ENCODE results near the gene SMKR1. TPM values are rescaled to one million over a fixed set of nuclear protein-coding genes. Genes with fewer than 3 reads are reported as not detected.

Gene SMKR1
- total and polyA plus RNA-seq, 2 of the 8 experiments (the other 6 are each of a cell fraction or from before 2014, with no cell fraction given), result 0.39 to 1.6 TPM

DNA sequence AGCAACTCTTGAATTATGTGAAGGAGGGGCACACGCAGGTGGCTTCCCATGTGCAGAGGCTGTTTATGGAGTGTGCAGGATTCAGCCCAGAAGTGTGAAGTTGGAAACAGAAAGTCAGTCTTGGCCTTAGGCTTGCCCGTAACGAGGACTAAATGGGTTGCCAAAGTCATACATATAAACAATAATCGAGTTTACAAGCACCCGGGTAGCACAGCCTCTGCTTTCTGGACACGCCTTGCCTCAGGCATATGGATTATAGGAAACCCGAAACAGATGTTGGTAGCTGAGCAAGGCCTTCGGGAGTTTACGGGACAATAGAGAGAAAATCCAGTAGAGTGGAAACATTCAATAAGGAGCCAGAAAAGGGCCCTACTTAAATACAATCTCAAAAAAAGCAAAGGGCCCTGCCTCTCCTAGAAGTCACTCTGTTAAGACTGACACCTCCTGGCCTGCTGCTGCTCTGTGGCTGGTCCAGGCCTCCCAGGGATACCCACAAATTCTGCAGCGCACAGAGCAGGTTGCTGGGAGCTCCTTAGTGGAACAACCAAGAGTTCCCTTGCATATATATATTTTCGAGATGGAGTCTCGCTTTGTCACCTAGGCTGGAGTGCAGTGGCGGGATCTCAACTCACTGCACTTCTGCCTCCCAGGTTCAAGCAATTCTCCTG, 48.5 kb downstream of the SMKR1 start (continued):
- TF ChIP-seq, protein P1, sequence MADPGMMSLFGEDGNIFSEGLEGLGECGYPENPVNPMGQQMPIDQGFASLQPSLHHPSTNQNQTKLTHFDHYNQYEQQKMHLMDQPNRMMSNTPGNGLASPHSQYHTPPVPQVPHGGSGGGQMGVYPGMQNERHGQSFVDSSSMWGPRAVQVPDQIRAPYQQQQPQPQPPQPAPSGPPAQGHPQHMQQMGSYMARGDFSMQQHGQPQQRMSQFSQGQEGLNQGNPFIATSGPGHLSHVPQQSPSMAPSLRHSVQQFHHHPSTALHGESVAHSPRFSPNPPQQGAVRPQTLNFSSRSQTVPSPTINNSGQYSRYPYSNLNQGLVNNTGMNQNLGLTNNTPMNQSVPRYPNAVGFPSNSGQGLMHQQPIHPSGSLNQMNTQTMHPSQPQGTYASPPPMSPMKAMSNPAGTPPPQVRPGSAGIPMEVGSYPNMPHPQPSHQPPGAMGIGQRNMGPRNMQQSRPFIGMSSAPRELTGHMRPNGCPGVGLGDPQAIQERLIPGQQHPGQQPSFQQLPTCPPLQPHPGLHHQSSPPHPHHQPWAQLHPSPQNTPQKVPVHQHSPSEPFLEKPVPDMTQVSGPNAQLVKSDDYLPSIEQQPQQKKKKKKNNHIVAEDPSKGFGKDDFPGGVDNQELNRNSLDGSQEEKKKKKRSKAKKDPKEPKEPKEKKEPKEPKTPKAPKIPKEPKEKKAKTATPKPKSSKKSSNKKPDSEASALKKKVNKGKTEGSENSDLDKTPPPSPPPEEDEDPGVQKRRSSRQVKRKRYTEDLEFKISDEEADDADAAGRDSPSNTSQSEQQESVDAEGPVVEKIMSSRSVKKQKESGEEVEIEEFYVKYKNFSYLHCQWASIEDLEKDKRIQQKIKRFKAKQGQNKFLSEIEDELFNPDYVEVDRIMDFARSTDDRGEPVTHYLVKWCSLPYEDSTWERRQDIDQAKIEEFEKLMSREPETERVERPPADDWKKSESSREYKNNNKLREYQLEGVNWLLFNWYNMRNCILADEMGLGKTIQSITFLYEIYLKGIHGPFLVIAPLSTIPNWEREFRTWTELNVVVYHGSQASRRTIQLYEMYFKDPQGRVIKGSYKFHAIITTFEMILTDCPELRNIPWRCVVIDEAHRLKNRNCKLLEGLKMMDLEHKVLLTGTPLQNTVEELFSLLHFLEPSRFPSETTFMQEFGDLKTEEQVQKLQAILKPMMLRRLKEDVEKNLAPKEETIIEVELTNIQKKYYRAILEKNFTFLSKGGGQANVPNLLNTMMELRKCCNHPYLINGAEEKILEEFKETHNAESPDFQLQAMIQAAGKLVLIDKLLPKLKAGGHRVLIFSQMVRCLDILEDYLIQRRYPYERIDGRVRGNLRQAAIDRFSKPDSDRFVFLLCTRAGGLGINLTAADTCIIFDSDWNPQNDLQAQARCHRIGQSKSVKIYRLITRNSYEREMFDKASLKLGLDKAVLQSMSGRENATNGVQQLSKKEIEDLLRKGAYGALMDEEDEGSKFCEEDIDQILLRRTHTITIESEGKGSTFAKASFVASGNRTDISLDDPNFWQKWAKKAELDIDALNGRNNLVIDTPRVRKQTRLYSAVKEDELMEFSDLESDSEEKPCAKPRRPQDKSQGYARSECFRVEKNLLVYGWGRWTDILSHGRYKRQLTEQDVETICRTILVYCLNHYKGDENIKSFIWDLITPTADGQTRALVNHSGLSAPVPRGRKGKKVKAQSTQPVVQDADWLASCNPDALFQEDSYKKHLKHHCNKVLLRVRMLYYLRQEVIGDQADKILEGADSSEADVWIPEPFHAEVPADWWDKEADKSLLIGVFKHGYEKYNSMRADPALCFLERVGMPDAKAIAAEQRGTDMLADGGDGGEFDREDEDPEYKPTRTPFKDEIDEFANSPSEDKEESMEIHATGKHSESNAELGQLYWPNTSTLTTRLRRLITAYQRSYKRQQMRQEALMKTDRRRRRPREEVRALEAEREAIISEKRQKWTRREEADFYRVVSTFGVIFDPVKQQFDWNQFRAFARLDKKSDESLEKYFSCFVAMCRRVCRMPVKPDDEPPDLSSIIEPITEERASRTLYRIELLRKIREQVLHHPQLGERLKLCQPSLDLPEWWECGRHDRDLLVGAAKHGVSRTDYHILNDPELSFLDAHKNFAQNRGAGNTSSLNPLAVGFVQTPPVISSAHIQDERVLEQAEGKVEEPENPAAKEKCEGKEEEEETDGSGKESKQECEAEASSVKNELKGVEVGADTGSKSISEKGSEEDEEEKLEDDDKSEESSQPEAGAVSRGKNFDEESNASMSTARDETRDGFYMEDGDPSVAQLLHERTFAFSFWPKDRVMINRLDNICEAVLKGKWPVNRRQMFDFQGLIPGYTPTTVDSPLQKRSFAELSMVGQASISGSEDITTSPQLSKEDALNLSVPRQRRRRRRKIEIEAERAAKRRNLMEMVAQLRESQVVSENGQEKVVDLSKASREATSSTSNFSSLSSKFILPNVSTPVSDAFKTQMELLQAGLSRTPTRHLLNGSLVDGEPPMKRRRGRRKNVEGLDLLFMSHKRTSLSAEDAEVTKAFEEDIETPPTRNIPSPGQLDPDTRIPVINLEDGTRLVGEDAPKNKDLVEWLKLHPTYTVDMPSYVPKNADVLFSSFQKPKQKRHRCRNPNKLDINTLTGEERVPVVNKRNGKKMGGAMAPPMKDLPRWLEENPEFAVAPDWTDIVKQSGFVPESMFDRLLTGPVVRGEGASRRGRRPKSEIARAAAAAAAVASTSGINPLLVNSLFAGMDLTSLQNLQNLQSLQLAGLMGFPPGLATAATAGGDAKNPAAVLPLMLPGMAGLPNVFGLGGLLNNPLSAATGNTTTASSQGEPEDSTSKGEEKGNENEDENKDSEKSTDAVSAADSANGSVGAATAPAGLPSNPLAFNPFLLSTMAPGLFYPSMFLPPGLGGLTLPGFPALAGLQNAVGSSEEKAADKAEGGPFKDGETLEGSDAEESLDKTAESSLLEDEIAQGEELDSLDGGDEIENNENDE (IDR thresholded peaks at IDR 0.05; ENCODE audit: insufficient replicate concordance, low read length), result no peak
- TF ChIP-seq NANOG (IDR thresholded peaks at IDR 0.05; ENCODE audit: insufficient read depth, low read depth, low read length, poor library complexity, severe bottlenecking) (no peak), SUZ12 (IDR thresholded peaks at IDR 0.05; ENCODE audit: low read length) (no peak), KDM4A (IDR thresholded peaks at IDR 0.05; ENCODE audit: low read depth, low read length, severe bottlenecking) (no peak), YY1 (IDR thresholded peaks at IDR 0.05; ENCODE audit: low read depth, low read length) (no peak), RNF2 (IDR thresholded peaks at IDR 0.05; ENCODE audit: borderline replicate concordance, low read depth, low read length, missing control alignments, poor library complexity, severe bottlenecking) (no peak), POU5F1 (IDR thresholded peaks at IDR 0.05; ENCODE audit: low read depth, low read length) (no peak), KDM1A (IDR thresholded peaks at IDR 0.05; ENCODE audit: borderline replicate concordance, low read length) (no peak), GTF2F1 (IDR thresholded peaks at IDR 0.05; ENCODE audit: borderline replicate concordance, low read depth, low read length) (no peak), CTBP2 (IDR thresholded peaks at IDR 0.05; ENCODE audit: borderline replicate concordance, insufficient read depth, insufficient read length, low read length) (no peak)
